PC-9 (cell line): ENCODE measurements around the gene TMPRSS9.

ENCODE experiments used
- EZH2 ChIP-seq: fragments of 200-600 bp; sonication (generic); IDR thresholded peaks from 2 replicates; pipeline ENCODE4 v1.8.0; 2017; ENCODE audit warnings: antibody characterized with exemption, low read depth
- TF ChIP-seq, protein P1 (sequence below): fragments of 200-600 bp; sonication (generic); conservative IDR thresholded peaks from 2 replicates; pipeline ENCODE4 v1.6.1; 2017; ENCODE audit warnings: mixed run types, antibody characterized with exemption, mild to moderate bottlenecking, moderate library complexity

DNA sequence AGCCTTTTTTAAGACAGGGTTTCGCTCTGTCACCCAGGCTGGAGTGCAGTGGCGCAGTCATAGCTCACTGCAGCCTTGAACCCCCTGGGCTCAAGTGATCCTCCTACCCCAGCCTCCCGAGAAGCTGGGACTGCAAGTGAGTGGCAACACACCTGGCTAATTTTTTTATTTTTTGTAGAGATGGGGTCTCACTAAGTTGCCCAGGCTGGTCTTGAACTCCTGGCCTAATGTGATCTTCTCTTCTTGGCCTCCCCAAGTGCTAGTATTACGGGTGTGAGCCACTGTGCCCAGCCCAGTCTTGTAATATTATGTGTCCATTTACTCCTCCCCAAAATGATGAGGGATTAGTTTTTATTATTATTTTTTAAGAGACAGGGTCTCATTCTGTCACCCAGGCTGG is 49.0 kb upstream of the TMPRSS9 start:
- no peak for TF ChIP-seq EZH2
- TF ChIP-seq, protein P1, sequence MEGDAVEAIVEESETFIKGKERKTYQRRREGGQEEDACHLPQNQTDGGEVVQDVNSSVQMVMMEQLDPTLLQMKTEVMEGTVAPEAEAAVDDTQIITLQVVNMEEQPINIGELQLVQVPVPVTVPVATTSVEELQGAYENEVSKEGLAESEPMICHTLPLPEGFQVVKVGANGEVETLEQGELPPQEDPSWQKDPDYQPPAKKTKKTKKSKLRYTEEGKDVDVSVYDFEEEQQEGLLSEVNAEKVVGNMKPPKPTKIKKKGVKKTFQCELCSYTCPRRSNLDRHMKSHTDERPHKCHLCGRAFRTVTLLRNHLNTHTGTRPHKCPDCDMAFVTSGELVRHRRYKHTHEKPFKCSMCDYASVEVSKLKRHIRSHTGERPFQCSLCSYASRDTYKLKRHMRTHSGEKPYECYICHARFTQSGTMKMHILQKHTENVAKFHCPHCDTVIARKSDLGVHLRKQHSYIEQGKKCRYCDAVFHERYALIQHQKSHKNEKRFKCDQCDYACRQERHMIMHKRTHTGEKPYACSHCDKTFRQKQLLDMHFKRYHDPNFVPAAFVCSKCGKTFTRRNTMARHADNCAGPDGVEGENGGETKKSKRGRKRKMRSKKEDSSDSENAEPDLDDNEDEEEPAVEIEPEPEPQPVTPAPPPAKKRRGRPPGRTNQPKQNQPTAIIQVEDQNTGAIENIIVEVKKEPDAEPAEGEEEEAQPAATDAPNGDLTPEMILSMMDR, result no peak
